Inflammatory macrophage treated with lipopolysaccharide for 4 hours (primary cell): Measurements from ENCODE around the gene ZNF726.
"Not testable (repeated sequence)": the region's sequence is repeated elsewhere in the genome, so short reads cannot be mapped to it uniquely, and the experiment has no call there.

Experiments
- DNase-seq: peaks from one replicate; pipeline ENCODE4 v3.0.0-alpha.2; 2020

ZNF726 gene

GRCh38 chr19:23949611-23950010 lies 34.9 kb downstream of the ZNF726 start:
- no peak for DNase-seq

GRCh38 chr19:23956051-23956450 lies 41.4 kb downstream of the ZNF726 start:
- no peak for DNase-seq

- no peak for DNase-seq
These were observed 43.1 kb downstream of the ZNF726 start for GRCh38 chr19:23957660-23958281.

GRCh38 chr19:23963396-23963795 lies 48.7 kb downstream of the ZNF726 start:
- DNase-seq: not testable (repeated sequence)

GRCh38 chr19:23963881-23964280 lies 49.2 kb downstream of the ZNF726 start:
- not testable (repeated sequence) for DNase-seq

- not testable (repeated sequence) for DNase-seq
These were observed 49.6 kb downstream of the ZNF726 start for GRCh38 chr19:23964334-23964733.

GRCh38 chr19:23969630-23970029 lies 54.9 kb downstream of the ZNF726 start:
- no peak for DNase-seq

GRCh38 chr19:23971598-23971997 lies 56.9 kb downstream of the ZNF726 start:
- DNase-seq: no peak

- no peak for DNase-seq
These were observed 57.5 kb downstream of the ZNF726 start for GRCh38 chr19:23972161-23972560.

GRCh38 chr19:23974941-23975340 lies 60.3 kb downstream of the ZNF726 start:
- no peak for DNase-seq

- DNase-seq: not testable (repeated sequence)
These were observed 61.9 kb downstream of the ZNF726 start for GRCh38 chr19:23976631-23977030.

GRCh38 chr19:23977256-23977655 lies 62.6 kb downstream of the ZNF726 start:
- not testable (repeated sequence) for DNase-seq

- no peak for DNase-seq
These were observed 63.4 kb downstream of the ZNF726 start for GRCh38 chr19:23978068-23978467.

GRCh38 chr19:23980805-23981204 lies 66.1 kb downstream of the ZNF726 start:
- DNase-seq: no peak

- no peak for DNase-seq
These were observed 67.2 kb downstream of the ZNF726 start for GRCh38 chr19:23981863-23982262.

GRCh38 chr19:23983406-23983805 lies 68.7 kb downstream of the ZNF726 start:
- no peak for DNase-seq
